SIG-M5 treated with dmso at 0.1 percent for 504 hours (cell line): ENCODE results near the gene EIF4A2.
"Not testable (repeated sequence)": the region's sequence is repeated elsewhere in the genome, so short reads cannot be mapped to it uniquely, and the experiment has no call there.

Source experiments
- DNase-seq: peaks from one replicate; lab custom pipeline; 2025; ENCODE audit not compliant: unreplicated experiment; lab: John Stamatoyannopoulos, UW

The EIF4A2 gene

DNA sequence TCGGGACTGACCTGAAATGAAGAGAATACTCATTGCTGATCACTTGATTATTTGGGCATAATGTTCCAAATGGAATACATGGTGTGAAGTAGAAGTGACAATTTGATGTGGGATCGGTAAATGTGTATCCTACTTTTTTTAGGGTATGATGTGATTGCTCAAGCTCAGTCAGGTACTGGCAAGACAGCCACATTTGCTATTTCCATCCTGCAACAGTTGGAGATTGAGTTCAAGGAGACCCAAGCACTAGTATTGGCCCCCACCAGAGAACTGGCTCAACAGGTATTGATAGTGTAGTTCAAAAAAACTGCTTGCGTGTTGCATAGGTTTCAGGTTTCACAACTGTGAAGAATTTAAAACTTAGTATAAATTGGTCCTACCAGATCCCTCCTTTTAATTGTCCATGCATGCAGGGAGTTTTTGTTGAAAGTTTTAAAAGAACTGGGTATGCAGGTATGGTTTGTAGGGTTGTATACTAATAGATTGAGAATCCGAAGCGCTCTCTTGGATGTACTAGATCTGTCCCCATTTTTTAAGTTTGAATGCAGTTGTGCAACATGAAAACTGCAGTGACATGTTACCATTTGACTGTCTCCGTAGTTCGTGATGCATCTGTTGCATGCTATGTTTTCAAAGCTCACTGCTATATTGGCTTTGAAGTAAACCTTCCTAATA is 1.6 kb downstream of the EIF4A2 start:
- peak; percentile 23 for DNase-seq

DNA sequence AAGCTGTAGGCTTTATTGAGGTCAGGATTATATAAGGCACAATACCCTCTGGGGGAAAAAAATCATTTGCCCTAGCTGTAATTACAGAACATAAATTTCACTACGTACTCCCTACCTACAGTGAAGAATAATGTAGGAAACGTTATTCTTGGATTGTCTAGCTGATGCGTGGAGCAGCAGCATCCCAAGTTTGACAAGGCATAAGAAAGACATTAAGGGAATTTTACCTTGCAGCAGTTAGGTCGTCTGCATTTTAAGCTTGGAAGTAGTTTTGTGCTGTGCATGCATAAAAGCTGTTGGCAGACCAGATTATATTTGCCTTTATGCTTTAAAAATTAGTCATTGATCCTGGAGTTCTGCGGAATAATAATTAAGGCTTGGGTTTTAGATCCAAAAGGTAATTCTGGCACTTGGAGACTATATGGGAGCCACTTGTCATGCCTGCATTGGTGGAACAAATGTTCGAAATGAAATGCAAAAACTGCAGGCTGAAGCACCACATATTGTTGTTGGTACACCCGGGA is 2.2 kb downstream of the EIF4A2 start:
- no peak for DNase-seq

DNA sequence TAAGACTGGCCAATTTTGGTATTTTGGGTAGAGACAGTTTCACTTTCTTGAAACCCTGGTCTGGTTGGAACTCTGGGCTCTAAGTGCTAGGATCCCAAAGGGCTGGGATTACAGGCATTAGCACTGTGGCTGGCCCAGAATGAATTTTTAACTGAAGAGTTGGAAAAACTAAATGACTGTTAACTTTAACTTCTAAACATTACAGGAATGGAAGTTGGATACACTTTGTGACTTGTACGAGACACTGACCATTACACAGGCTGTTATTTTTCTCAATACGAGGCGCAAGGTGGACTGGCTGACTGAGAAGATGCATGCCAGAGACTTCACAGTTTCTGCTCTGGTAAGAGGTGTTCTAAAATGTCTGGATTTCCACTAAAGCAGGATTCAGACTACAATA is 3.5 kb downstream of the EIF4A2 start:
- no peak for DNase-seq

DNA sequence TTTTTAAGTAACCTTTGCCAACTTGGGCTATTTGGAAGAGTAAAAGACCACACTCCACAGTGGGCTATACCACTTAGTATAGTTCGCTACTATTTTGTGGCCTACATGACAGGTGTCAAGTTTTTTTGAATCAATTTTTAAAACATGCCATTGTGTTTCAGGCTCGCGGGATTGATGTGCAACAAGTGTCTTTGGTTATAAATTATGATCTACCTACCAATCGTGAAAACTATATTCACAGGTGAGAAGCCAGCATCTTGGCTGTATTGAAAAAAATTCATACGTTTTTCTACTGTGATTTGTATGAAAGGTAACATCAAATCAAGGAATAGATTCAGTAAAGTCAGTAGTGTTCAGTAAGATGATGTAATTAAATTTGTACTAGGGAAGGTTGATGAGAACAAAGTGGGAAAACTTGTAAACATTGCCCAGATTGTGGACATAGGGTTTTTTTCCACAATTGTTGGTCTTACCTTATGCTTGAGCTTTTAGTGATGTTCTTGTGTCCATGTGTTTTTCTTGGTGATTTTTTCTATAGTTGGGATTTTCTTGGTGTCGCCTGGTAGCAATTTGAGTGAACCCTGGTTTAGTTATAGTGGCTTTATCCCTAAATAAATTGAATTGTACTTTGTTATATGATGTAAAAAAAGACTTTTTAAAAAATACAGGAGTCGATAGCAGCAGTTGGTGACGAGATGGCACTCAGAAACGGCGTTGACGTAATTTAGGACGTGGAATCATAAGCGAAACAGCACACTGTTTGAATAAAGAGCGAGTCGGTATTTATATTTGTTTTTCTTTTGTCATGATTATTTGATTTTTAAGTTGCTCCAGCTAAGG is 4.5 kb downstream of the EIF4A2 start:
- DNase-seq = no peak

DNA sequence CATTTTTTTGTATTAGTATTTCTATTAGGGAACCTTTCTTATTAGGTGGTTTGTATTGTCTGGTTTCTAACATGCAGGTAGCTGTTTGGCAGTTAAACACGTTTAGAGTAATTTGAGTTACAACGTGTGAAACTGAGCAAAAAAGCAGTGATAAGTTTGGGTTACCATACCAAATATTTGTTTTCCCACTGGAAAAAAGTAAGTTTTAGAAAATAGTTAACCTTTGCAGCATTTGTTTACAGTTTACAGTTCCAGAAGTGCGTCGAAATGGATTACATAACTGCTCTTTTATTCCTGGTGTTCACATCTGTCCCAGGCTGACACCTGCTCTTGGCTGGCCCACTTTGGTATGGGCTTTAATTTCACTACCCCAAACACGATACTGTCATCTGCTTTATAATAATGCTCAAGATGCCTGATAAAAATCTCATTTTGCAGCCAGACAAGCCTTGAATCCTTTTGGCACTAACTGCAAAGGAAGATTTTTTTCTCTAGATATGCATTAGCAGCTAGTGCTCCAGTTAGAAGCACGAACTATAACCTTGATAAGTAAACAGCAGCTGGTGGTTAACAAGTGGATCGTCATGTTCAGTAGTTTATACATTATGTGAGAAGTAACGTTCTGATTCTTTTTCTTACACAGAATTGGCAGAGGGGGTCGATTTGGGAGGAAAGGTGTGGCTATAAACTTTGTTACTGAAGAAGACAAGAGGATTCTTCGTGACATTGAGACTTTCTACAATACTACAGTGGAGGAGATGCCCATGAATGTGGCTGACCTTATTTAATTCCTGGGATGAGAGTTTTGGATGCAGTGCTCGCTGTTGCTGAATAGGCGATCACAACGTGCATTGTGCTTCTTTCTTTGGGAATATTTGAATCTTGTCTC is 5.3 kb downstream of the EIF4A2 start:
- no peak for DNase-seq

DNA sequence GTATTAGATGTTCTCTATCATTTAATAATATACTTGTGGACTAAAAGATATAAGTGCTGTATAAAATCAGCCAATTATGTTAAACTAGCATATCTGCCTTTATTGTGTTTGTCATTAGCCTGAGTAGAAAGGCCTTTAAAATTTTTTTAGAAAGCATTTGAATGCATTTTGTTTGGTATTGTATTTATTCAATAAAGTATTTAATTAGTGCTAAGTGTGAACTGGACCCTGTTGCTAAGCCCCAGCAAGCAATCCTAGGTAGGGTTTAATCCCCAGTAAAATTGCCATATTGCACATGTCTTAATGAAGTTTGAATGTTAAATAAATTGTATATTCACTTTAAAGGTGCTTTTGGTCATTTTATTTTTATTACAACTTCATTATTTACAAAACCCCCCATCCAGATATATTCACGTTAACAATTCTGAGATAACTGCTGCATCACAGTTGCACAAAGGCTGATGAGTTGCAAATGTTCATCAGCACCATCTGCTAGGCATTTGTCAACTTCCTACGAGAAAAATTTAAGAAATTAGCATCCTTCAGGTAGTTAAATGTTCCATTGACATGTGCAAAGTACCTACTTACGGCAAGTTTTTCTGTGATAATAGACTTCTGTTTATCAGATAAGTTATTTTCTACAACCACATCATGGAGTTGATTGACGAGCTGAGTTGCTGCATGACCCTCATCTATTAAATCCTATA is 6.3 kb downstream of the EIF4A2 start:
- DNase-seq = no peak

DNA sequence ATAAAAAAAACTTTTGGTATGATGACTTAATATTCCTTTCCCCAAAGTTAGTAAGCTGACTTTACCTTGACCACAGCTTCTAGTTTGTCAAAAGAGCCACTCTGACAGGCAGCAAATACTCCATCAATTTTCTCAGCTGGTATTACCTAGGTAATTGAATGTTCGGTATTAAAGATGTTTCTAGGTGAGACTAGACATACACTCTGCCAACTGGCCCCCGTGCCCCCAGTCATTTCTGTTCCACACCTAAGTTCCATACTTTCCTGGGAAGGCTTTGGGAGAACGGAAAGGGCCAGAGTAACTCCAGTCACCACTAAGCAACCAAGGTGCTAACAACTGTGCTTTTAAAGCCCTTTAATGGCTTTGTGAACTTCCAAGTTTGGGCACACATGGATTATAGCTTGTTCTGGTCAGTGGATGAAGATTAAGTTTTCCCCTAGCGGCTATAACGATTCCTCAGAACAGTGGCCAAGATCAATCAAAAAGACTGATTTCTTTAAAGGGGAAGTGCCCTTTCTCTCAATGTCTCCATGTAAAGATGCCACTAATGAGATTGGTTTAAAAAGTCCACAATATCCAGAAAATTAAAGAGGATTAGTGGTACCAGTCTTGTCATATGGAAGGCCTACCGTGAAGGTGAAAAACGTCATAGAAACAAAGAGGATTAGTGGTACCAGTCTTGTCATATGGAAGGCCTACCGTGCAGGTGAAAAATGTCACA is 7.0 kb downstream of the EIF4A2 start:
- DNase-seq = peak; percentile 58

DNA sequence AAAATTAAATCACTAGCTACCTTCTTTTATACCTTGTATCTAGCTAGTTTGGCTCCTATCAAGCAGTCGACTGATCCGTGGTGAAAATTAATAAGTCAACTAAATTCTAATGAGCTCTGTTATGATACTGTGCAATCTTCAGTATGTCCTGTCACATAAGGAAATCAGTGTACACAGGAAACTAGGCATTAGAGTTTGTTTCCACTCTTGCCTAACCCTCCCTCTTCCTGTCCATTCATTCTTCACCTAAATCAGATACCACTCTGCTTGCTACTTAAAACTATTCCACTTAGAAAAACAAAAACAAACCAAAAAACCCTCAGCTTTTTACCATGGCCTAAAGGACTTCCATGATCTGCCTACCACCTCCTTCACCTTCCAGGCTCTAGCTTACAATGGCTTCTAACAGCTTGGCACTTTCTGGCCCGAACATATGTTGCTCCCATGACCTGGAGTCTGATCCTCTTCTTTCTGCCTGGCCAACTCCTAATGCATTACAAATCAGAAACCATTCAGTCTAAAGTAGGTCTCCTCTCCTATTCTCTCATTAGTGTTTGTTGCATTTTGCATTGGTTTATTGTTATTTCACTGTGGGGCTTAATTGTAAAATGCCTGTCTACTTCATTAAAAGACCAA is 15.0 kb downstream of the EIF4A2 start:
- DNase-seq = no peak

DNA sequence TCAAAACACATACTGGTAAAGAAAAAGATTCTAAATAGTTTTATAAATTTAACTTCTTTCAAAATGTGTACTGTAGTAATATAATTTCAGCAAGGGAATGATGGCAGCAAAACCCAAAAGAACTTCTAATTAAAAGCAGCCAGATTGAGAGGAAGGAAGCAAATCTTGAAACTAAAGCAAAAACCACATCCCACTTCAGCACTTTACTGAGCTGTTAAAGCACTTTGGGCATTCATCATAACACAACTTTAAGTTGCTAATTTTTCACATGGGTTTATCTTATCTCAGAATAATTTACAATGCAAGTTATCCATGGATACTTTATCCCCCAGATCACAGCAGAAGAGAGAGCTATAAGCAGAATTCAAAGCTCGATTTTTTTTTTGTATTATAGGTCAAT is 16.9 kb downstream of the EIF4A2 start:
- DNase-seq = no peak

DNA sequence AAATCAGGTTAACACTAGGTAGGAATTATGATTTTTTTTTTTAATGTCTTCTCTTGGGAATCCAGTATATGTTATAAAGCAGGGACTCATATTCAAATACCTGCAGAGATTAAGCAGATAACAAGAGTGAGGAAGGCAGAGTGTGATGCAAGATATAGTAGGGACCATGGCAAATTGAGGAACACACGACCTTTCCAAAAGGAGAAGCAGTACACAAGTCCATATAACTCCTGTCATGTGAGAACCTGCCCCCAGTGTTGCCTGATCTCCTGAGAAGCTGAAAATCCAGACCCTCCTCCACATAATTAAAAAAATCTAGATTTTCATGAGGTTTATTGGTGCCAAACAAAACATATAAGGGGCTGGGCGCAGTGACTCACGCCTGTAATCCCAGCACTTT is 19.3 kb downstream of the EIF4A2 start:
- DNase-seq = no peak

DNA sequence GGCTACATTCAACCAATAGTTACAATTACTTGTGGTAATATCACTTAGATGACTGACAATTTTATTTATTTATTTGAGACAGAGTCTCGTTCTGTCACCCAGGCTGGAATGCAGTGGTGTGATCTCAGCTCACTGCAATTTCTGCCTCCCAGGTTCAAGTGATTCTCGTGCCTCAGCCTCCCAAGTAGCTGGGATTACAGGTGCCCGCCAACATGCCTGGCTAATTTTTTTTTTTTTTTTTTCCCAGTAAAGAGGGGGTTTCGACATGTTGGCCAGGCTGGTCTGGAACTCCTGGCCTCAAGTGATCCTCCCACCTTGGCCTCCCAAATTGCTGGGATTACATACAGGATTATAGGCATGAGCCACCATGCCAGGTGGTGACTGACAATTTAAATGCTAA is 20.1 kb downstream of the EIF4A2 start:
- DNase-seq = not testable (repeated sequence)

DNA sequence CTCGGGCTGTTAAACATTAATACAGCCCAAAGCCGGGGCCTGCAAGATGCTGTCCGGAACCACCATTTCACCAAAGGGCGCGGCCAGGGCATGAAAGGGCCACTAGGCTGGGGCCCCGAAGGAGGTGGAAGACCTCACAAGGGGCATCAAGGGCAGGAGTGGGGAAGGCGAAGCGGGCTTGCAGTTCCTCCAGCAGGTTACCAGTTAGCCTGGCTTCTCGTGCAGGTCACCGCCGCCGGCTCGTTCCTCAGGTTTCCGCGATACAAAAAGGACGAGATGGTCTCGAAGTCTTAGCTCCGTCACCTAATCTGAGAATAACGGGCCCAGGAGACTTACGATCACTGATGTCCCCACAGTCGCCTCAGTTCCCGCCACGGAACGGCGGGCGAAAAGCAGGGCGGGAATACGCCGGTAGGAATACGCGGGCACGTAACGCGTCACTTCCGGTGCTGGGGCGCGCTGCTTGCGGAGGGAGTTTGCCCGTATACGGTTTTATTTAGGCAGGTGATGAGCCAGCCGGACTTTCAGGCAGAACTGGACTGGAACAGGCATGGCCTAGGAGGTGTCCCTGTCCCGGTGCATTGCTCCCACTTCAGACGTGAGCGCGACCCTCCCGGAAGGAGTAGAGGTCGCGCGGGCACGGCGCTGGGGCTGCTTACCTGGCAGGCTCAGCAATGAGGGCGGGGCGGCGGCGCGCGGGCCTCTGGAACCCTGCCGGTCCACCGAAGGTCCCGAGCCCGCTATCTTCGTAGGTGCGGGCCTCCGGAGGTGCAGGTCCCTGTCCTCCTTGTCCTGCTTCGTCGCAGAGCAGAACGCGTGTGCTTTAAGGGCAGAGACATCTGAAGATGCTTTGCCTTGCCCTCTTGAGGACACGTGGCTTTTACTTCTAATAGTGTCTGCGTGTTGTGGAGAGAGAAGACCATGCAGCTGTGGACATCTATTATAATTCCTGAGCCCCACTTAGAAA is 23.0 kb downstream of the EIF4A2 start, which contains the start of gene RFC4:
RFC4 (minus strand) TSS at position 394 of the 967 bp plus-strand sequence. CDS start 1,769 bp downstream, outside the sequence.
- DNase-seq = peak; percentile 82

DNA sequence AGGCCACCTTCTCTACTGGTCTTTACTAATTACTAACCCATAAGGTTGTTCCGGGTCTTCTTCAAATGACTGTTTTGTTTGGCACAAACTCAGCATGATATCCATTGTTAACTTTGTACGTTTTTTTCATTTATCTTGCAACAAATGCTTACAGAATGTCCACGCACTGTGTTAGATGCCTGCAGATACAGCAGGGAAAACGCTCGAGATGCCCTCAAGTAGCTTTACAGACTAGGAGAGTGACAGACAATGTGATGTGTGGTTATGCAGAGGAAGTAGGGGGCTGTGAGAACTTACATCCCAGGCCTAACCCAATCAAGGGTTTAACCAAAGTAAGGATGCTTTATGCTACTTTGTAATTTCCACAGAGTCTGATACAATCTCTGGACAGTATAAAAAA is 23.9 kb downstream of the EIF4A2 start:
- DNase-seq = peak; percentile 53

DNA sequence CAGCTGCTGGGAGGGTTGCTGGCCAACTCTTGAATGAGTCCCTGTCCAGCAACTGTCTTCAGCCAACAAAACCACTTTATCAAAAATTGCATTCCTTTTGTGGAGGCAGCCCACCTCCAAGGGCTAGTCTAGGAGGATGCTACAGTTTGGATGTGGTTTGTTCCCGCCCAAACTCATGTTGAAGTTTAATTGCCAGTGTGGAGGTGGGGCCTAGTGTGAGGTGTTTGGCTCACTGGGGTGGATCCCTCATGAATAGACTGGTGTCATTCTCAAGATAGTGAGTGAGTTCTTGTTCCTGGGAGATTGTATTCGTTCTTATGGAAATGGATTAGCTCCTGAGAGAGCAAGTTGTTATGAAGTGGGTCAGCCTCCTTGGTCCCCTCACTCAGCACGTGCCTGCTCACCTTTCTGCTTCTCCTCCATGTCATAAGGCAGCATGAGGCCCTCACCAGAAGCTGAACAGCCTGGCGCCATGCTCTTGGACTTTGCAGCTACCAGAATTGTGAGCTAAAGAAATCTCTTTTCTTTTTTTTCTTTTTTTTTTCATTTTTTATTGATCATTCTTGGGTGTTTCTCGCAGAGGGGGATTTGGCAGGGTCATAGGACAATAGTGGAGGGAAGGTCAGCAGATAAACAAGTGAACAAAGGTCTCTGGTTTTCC is 27.1 kb downstream of the EIF4A2 start:
- DNase-seq = no peak

DNA sequence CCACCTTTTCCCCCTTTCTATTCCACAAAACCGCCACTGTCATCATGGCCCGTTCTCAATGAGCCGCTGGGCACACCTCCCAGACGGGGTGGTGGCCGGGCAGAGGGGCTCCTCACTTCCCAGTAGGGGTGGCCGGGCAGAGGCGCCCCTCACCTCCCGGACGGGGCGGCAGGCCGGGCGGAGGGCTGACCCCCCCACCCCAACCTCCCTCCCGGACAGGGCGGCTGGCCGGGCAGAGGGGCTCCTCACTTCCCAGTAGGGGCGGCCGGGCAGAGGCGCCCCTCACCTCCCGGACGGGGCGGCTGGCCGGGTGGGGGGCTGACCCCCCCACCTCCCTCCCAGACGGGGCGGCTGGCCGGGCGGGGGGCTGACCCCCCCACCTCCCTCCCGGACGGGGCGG is 27.9 kb downstream of the EIF4A2 start:
- not testable (repeated sequence) for DNase-seq

DNA sequence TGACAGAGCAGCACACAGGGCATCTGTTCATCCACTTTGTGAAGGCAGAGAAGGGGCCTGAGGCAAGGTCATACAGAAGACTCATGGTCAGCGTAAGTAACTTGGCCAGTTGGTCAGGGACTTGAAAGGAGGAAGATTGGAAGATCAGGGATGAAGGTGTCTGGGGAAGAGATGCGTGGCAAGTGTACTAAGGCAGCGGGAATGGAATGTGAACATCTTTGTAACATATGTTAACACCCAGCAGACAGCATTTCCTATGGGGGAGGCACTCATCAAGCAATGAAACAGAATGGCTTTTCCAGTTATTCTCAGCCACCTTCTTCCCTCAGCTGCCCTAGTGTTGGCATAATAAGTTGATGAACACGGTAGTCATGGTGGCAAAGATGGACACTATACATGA is 30.7 kb downstream of the EIF4A2 start:
- no peak for DNase-seq

DNA sequence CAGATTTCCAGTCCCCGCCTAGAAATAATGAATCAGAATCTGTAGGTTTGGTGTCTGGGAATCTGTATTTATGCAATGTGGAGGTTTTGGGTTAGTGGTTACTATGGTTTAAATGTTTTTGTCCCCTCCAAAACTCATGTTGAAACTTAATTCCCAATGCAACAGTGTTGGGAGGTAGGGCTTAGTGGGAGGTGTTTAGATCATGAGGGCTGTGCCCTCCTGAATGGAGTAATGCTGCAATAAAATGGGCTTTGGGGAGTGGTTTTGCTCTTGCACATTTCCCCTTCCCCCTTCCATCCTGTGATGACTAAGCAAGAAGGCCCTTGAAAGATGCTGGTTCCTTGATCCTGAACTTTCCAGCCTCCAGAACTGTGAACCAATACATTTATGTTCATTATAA is 32.1 kb downstream of the EIF4A2 start:
- DNase-seq = peak; percentile 92

DNA sequence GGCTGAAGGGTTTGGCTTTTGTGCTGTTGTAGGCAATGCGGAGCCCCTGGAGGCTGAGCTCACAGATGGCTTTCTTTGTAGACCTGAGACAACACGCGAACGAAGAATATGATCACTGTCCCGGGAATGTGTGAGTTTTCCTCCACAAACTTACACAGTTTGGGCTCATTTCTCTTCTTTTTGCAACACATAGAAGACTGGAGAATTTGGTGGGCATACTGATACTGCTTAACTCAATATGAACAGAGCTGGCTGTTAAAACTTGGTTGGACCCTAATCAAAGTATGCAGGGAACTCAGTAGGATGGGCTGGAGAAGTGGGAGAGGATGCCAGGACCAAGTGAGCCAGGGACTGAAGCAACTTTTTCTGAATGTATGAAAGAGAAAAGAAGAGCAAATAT is 35.1 kb downstream of the EIF4A2 start:
- DNase-seq = no peak
